GM06990 (cell line): ENCODE measurements around the gene RPUSD3.

Experiments used
- DNase-seq: peaks from one replicate; pipeline ENCODE4 v3.0.0-alpha.2; 2011; ENCODE audit not compliant: insufficient read length; ENCODE audit errors: extremely low read depth
- H3K27me3 ChIP-seq: replicated peaks from 2 replicates; pipeline ENCODE4 v1.6.0; 2011; ENCODE audit warnings: low read length; ENCODE audit not compliant: control insufficient read depth, insufficient read depth
- H3K36me3 ChIP-seq: 2 replicates; pipeline ENCODE4 v1.5.1; 2011; ENCODE audit warnings: low read length; ENCODE audit not compliant: control insufficient read depth, insufficient read depth
- H3K4me3 ChIP-seq: replicated peaks from 2 replicates; pipeline ENCODE4 v1.5.1; 2011; ENCODE audit warnings: low read depth, mild to moderate bottlenecking, control low read depth, low read length
- CTCF ChIP-seq: IDR thresholded peaks from 2 replicates; pipeline ENCODE4 v1.5.1; 2011; ENCODE audit warnings: low read length, control low read depth, mild to moderate bottlenecking, inconsistent platforms; ENCODE audit not compliant: insufficient read depth, poor library complexity, severe bottlenecking

The RPUSD3 gene

GRCh38 chr3:9810846-9811245 is 33.0 kb downstream of the RPUSD3 start:
- no peaks in the 10 kb centered on the region for H3K27me3 ChIP-seq
- H3K4me3 ChIP-seq: no peak overlapping the region
- no peak for TF ChIP-seq CTCF
- no peak for DNase-seq
- peaks cover 9% of the 10 kb centered on the region for H3K36me3 ChIP-seq

DNA sequence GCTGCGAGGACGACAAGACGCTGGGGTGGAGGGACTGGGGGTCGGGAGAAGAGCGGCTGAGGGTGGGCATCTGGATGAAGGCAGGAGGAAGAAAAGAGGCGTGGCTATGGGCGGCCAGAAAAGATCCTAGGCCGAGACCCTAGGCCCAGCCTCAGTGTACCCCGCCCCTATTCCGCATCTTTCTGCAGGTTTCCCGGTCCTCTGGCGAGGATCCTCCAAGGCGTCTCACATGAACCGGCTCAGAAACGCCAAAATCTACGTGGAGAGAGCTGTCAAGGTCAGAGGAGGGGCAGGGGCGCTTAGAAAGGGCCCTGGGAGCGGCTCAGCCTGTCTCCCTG is 33.4 kb downstream of the RPUSD3 start:
- H3K4me3 ChIP-seq: peak overlapping the region; percentile 64
- H3K36me3 ChIP-seq: peaks cover 12% of the 10 kb centered on the region
- no peak for TF ChIP-seq CTCF
- DNase-seq: no peak
- H3K27me3 ChIP-seq: no peaks in the 10 kb centered on the region

- Histone ChIP-seq H3K4me3 (peak within 1 kb of the TSS; percentile 64), H3K27me3 (no peaks in the 10 kb centered on the region), H3K36me3 (peaks cover 16% of the 10 kb centered on the region)
- peak; percentile 66 for DNase-seq
- TF ChIP-seq CTCF: no peak
Measured at GRCh38 chr3:9809615-9810432, 34.0 kb downstream of the RPUSD3 start, which contains the start of gene TTLL3. TTLL3 (plus strand) TSS chr3:9810262; CDS start chr3:9810662, 400 bp downstream.

DNA sequence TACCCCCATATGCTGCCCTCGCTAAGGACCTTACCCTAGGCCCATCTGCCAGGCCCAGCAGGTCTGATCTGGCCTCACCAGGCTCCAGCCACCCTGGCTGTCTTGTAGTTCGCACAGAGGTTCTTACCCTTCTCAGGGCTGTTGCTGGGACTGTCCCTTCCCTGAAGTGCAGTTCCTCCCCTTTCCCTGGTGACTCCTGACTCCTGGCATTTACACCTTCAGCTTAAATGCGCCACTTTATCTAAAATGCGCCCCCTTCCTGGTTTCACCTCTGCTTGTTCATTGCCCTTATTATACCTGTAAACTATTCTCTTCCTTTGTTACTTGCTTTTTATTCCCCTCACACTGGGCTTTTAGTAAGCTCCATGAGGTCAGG is 34.6 kb downstream of the RPUSD3 start:
- Histone ChIP-seq H3K27me3 (no peaks in the 10 kb centered on the region), H3K4me3 (peak overlapping the region; percentile 64), H3K36me3 (peaks cover 20% of the 10 kb centered on the region)
- peak; percentile 5 for TF ChIP-seq CTCF
- no peak for DNase-seq

GRCh38 chr3:9808345-9809037 is 35.3 kb downstream of the RPUSD3 start:
- H3K4me3 ChIP-seq: no peak overlapping the region
- peak; percentile 50 for TF ChIP-seq CTCF
- peaks cover 26% of the 10 kb centered on the region for H3K36me3 ChIP-seq
- no peak for DNase-seq
- H3K27me3 ChIP-seq: no peaks in the 10 kb centered on the region
